Measurements from ENCODE around the gene SLC39A5. TPM values are rescaled to one million over a fixed set of nuclear protein-coding genes. Genes with fewer than 3 reads are reported as not detected.

Gene SLC39A5
- total RNA-seq, 4 donors from 2014 or later: not detected

DNA sequence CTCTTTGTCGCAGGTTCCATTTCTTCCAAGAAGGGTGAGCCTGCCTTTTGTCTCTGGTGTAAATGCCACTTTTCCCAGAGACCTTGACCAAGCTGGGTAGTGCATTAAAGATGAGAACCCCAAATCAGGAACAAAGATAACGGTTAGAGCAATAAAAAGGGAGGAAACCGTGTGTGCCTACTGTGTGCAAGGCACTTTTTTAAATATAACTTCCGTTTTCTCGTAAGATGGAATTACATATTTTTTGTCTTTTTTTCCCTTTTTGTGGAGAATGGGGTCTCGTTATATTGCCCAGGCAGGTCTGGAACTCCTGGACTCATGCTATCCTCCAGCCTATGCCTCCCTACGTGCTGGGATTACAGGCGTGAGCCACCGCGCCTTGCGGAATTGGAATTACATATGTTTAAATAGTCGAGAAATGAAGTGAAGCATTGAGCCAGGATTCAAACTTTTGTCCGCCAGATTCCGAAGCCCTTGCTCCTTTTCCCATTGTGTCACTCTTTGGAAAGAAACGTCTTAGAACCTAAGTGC, 6.2 kb upstream of the SLC39A5 start:
- intact Hi-C loops (cut with DNase I): loop anchor here (1.0 to 2.0 kb wide), 3 partner anchors 17 to 105 kb away; partner anchors contain the start of gene ZC3H10
- Histone ChIP-seq H3K4me1 (peaks cover 40 to 61% (median 56%) of the 10 kb centered on the region in 4 donors), H3K36me3 (peaks cover 0 to 28% (median 9%) of the 10 kb centered on the region in 4 donors), H3K27ac (replicated peaks in 1 of 4) (peak overlapping the region; percentile 94 to 98 (median 96)), H3K9me3 (no peaks in the 10 kb centered on the region), H3K4me3 (peak overlapping the region; percentile 57 to 65 (median 60)), H3K27me3 (no peaks in the 10 kb centered on the region)
- no peak for DNase-seq (ENCODE audit: extremely low spot score)
- TF ChIP-seq POLR2A (IDR thresholded peaks at IDR 0.05; ENCODE audit: low read depth): no peak
- 31% methylated on average over 15 of the region's 15 CpGs for WGBS

DNA sequence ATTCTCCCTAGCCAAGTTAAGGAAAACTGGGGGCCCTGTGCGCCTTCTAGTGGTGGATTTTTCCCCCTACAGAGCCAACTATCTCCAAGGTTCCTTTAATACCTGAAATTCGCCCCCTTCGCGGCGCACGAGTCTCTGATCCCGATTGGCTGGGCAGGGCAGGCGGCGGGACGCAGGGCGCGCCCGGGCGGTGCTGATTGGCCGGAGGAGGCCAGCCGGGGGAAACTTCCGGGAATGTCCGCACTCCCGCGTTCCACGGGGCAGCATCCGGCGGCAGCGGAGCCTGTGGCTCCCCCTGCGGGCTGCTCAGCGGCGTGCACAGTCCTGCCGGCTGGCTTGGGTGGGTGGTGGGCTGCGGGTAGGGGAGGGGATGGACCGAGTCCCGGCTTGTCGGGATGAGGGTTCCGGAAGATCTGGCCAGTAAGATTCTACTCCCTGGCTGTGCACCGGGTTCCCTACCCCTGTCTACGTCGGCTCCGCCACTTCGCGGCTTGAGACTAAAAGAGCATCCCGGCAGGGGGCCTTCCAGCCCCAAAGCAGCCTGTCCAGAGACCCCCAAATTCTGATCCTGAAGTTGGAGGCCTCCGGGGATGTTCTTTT, 5.6 kb upstream of the SLC39A5 start, which contains the start of gene NABP2:
Gene NABP2, plus strand, starts transcription at position 241 of the 600 bp plus-strand sequence. CDS start 515 bp downstream, outside the sequence.
- WGBS: 2% methylated on average over 8 of the region's 41 CpGs
- Histone ChIP-seq H3K9me3 (no peaks in the 10 kb centered on the region), H3K27ac (replicated peaks in 1 of 4) (peak within 1 kb of the TSS; percentile 94 to 98 (median 96)), H3K4me1 (peaks cover 38 to 56% (median 50%) of the 10 kb centered on the region in 4 donors), H3K4me3 (peak within 1 kb of the TSS; percentile 57 to 65 (median 60)), H3K27me3 (no peaks in the 10 kb centered on the region), H3K36me3 (peaks cover 0 to 33% (median 14%) of the 10 kb centered on the region in 4 donors)
- DNase-seq (ENCODE audit: extremely low spot score): peak; percentile 99
- intact Hi-C loops (cut with DNase I): loop anchor here (1.0 to 2.0 kb wide), 3 partner anchors 17 to 105 kb away; partner anchors contain the start of gene ZC3H10
- peak; percentile 74 to 91 for TF ChIP-seq POLR2AphosphoS5 (IDR thresholded peaks at IDR 0.05)
- TF ChIP-seq, protein P1, sequence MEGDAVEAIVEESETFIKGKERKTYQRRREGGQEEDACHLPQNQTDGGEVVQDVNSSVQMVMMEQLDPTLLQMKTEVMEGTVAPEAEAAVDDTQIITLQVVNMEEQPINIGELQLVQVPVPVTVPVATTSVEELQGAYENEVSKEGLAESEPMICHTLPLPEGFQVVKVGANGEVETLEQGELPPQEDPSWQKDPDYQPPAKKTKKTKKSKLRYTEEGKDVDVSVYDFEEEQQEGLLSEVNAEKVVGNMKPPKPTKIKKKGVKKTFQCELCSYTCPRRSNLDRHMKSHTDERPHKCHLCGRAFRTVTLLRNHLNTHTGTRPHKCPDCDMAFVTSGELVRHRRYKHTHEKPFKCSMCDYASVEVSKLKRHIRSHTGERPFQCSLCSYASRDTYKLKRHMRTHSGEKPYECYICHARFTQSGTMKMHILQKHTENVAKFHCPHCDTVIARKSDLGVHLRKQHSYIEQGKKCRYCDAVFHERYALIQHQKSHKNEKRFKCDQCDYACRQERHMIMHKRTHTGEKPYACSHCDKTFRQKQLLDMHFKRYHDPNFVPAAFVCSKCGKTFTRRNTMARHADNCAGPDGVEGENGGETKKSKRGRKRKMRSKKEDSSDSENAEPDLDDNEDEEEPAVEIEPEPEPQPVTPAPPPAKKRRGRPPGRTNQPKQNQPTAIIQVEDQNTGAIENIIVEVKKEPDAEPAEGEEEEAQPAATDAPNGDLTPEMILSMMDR (IDR thresholded peaks at IDR 0.05): peak in 2 of 3 experiments; percentile 95 to 98
- no peak for TF ChIP-seq POLR2A (IDR thresholded peaks at IDR 0.05; ENCODE audit: low read depth)

DNA sequence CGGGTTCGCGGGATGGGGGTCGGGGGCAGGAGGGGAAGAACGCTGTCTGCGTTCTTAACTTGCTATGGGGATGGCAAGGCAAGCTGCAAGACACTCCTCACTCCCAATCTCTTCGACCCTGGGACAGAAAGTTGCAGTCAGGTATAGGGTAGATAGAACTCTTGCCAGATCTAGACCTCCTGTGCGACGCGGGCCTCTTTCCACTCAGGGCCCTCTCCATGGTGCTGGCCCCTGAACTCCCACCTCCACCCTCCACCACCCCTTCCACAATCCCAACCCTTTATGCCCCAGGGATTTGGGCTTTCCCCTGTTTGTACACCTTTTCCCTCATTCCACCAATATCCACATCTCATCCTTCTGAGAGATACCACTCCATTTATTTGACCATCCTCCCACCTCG, 4.9 kb upstream of the SLC39A5 start:
- WGBS: 62% methylated on average over 8 of the region's 11 CpGs
- Histone ChIP-seq H3K27ac (replicated peaks in 1 of 4) (peak overlapping the region; percentile 65 to 98 (median 95)), H3K27me3 (no peaks in the 10 kb centered on the region), H3K9me3 (no peaks in the 10 kb centered on the region), H3K4me1 (peaks cover 31 to 48% (median 43%) of the 10 kb centered on the region in 4 donors), H3K4me3 (peak overlapping the region; percentile 57 to 65 (median 60)), H3K36me3 (peaks cover 0 to 36% (median 16%) of the 10 kb centered on the region in 4 donors)
- no peak for DNase-seq (ENCODE audit: extremely low spot score)
- intact Hi-C loops (cut with DNase I): loop anchor here (1.0 to 2.0 kb wide), 3 partner anchors 18 to 106 kb away; partner anchors contain the start of gene ZC3H10
- TF ChIP-seq, protein P1 (IDR thresholded peaks at IDR 0.05): no peak
- TF ChIP-seq POLR2AphosphoS5 (IDR thresholded peaks at IDR 0.05): no peak
- no peak for TF ChIP-seq POLR2A (IDR thresholded peaks at IDR 0.05; ENCODE audit: low read depth)
- TF ChIP-seq EP300 (IDR thresholded peaks at IDR 0.05): no peak

DNA sequence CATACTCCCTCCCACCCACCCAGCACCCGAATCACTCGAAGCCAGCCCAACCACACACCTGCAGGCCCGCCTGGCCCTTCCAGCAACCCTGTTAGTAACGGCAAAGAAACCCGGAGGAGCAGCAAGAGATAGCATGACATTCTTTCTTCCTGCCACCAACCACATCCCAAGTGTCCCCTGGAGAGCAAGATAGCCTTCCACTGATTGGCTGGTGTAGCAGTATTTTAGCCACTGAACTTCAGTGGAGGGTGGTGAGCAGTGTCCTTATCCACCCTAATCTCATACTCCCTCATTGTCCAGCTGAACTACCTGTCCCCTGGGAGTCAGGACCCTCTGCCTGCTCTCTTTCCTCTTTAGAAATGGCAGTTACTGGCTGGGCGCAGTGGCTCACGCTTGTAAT, 769 bp upstream of the SLC39A5 start:
- TF ChIP-seq POLR2AphosphoS5 (IDR thresholded peaks at IDR 0.05) (no peak), EP300 (IDR thresholded peaks at IDR 0.05) (no peak), POLR2A (IDR thresholded peaks at IDR 0.05; ENCODE audit: low read depth) (no peak)
- TF ChIP-seq, protein P1 (IDR thresholded peaks at IDR 0.05): no peak
- H3K4me3 ChIP-seq: no peak overlapping the region
- H3K4me1 ChIP-seq: peaks cover 5 to 17% (median 12%) of the 10 kb centered on the region in 4 donors
- H3K27me3 ChIP-seq: no peaks in the 10 kb centered on the region
- 90% methylated on average over 6 of the region's 7 CpGs for WGBS
- intact Hi-C loops (cut with DNase I): no loop called here
- no peak overlapping the region for H3K27ac ChIP-seq (replicated peaks in 1 of 4)
- H3K9me3 ChIP-seq: no peaks in the 10 kb centered on the region
- peaks cover 0 to 36% (median 16%) of the 10 kb centered on the region in 4 donors for H3K36me3 ChIP-seq
- DNase-seq (ENCODE audit: extremely low spot score): no peak

DNA sequence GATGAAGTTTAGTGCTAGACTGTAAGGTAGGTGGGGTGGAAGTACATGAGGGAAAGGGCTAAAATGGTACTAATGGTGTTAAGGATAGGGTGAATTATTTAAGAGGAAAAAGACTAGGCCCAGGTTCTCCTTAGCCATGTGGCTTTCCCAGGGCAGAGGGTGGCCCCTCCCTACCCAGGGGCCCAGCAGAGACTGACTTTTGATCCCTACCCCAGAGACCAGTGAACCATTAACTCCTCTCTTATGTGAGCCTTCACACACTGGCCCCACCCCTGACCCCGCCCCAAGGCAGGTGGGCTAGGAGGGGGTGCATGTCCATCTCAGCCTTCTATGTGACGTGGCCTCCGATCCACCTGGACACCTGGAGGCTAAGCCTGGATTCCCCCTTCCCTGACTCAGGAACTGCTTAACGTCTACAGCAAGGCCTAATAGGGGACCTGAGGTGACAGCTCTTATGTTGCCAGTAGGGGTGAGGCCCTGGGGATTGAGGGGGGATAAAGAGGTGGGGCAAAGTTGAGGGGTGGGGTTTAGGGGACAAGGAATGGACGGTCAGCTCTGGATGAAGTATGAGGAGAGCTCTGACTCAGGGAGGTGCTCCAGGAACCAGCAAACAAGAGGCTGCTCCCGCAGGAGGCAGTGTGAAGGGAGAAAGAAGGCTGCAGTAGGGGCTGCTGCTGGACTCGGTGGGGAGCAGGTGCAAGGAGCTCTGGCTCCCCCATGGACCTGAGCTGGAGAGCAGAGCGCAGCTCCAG, 757 bp downstream of the SLC39A5 start:
- H3K36me3 ChIP-seq: peaks cover 0 to 35% (median 16%) of the 10 kb centered on the region in 4 donors
- no peak overlapping the region for H3K4me3 ChIP-seq
- no peak for DNase-seq (ENCODE audit: extremely low spot score)
- 69% methylated on average over 8 of the region's 8 CpGs for WGBS
- no peak overlapping the region for H3K27ac ChIP-seq (replicated peaks in 1 of 4)
- intact Hi-C loops (cut with DNase I): no loop called here
- no peaks in the 10 kb centered on the region for H3K27me3 ChIP-seq
- H3K4me1 ChIP-seq: peaks cover 0 to 4% (median 0%) of the 10 kb centered on the region in 4 donors
- TF ChIP-seq, protein P1 (IDR thresholded peaks at IDR 0.05): no peak
- TF ChIP-seq POLR2AphosphoS5 (IDR thresholded peaks at IDR 0.05) (no peak), POLR2A (IDR thresholded peaks at IDR 0.05; ENCODE audit: low read depth) (no peak), EP300 (IDR thresholded peaks at IDR 0.05) (no peak)
- H3K9me3 ChIP-seq: no peaks in the 10 kb centered on the region
